ENCODE results near the gene MNT. TPM values are rescaled to one million over a fixed set of nuclear protein-coding genes. Genes with fewer than 3 reads are reported as not detected.

MNT gene
- total RNA-seq, 3 donors from 2014 or later (not counting 1 experiment from before 2014, with no cell fraction given): 72.3 to 108 (median 77.6) TPM

DNA sequence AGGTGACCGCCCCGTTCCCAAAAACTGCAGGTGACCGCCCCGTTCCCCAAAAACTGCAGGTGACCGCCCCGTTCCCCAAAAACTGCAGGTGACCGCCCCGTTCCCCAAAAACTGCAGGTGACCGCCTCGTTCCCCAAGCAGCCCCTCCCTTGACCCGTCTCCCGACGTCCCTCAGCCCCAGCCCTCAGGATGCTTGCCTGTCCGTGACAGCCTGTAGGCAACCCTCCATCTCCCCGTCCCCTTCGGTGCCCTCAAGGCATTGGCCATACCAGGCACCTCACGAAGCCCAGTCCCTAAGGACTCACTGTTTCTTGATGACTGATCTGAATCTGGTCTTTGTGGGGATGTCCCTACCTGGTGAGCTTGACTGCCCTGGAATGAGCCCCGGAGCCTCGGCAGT is 38.4 kb downstream of the MNT start:
- no peak for ATAC-seq
- H3K9me3 Mint-ChIP-seq: no peaks in the 10 kb centered on the region
- intact Hi-C loops (cut with micrococcal nuclease): no loop called here
- Histone ChIP-seq H3K27me3 (ENCODE audit: control insufficient read depth, insufficient read depth, low read length) (no peaks in the 10 kb centered on the region), H3K4me3 (ENCODE audit: low read length) (no peak overlapping the region), H3K36me3 (ENCODE audit: control insufficient read depth, insufficient read depth, low read length) (peaks cover 16% of the 10 kb centered on the region), H3K4me1 (ENCODE audit: control insufficient read depth, insufficient read depth, low read length) (no peaks in the 10 kb centered on the region), H3K27ac (ENCODE audit: low read length) (no peak overlapping the region), H3K9me3 (ENCODE audit: control insufficient read depth, insufficient read depth, low read length) (no peaks in the 10 kb centered on the region)
- TF ChIP-seq, protein P1, sequence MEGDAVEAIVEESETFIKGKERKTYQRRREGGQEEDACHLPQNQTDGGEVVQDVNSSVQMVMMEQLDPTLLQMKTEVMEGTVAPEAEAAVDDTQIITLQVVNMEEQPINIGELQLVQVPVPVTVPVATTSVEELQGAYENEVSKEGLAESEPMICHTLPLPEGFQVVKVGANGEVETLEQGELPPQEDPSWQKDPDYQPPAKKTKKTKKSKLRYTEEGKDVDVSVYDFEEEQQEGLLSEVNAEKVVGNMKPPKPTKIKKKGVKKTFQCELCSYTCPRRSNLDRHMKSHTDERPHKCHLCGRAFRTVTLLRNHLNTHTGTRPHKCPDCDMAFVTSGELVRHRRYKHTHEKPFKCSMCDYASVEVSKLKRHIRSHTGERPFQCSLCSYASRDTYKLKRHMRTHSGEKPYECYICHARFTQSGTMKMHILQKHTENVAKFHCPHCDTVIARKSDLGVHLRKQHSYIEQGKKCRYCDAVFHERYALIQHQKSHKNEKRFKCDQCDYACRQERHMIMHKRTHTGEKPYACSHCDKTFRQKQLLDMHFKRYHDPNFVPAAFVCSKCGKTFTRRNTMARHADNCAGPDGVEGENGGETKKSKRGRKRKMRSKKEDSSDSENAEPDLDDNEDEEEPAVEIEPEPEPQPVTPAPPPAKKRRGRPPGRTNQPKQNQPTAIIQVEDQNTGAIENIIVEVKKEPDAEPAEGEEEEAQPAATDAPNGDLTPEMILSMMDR (IDR thresholded peaks at IDR 0.05): no peak
- H3K4me1 Mint-ChIP-seq: no peaks in the 10 kb centered on the region
- no peak overlapping the region for H3K4me3 Mint-ChIP-seq
- 96% methylated on average over 19 of the region's 19 CpGs for WGBS (ENCODE audit: insufficient coverage)
- DNase-seq: no peak
- no peak overlapping the region for H3K27ac Mint-ChIP-seq
- H3K27me3 Mint-ChIP-seq (ENCODE audit: low read depth in 2 of 2): no peaks in the 10 kb centered on the region
- H3K36me3 Mint-ChIP-seq: no peaks in the 10 kb centered on the region

DNA sequence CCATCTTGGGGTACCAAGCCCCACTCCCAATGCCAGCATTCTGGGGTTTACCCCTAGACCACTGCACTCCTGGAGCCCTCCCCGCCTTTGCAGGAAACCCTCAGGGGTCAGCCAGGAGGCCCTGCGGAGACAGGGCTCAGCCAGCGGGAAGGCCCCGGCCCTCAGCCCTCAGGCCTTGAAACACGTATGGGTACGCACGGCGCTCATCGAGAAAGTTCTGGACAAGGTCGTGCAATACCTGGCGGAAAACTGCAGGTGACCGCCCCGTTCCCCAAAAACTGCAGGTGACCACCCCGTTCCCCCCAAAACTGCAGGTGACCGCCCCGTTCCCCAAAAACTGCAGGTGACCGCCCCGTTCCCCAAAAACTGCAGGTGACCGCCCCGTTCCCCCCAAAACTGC is 38.8 kb downstream of the MNT start:
- Mint-ChIP-seq H3K4me1 (no peaks in the 10 kb centered on the region), H3K4me3 (no peak overlapping the region), H3K27me3 (ENCODE audit: low read depth in 2 of 2) (no peaks in the 10 kb centered on the region), H3K27ac (no peak overlapping the region), H3K9me3 (no peaks in the 10 kb centered on the region), H3K36me3 (no peaks in the 10 kb centered on the region)
- Histone ChIP-seq H3K36me3 (ENCODE audit: control insufficient read depth, insufficient read depth, low read length) (peaks cover 16% of the 10 kb centered on the region), H3K27me3 (ENCODE audit: control insufficient read depth, insufficient read depth, low read length) (no peaks in the 10 kb centered on the region), H3K27ac (ENCODE audit: low read length) (no peak overlapping the region), H3K4me1 (ENCODE audit: control insufficient read depth, insufficient read depth, low read length) (no peaks in the 10 kb centered on the region), H3K4me3 (ENCODE audit: low read length) (no peak overlapping the region), H3K9me3 (ENCODE audit: control insufficient read depth, insufficient read depth, low read length) (no peaks in the 10 kb centered on the region)
- TF ChIP-seq, protein P1 (IDR thresholded peaks at IDR 0.05): no peak
- DNase-seq (no peak), ATAC-seq (no peak)
- intact Hi-C loops (cut with micrococcal nuclease): no loop called here
- whole genome bisulfite sequencing (ENCODE audit: insufficient coverage): 98% methylated on average over 20 of the region's 20 CpGs

DNA sequence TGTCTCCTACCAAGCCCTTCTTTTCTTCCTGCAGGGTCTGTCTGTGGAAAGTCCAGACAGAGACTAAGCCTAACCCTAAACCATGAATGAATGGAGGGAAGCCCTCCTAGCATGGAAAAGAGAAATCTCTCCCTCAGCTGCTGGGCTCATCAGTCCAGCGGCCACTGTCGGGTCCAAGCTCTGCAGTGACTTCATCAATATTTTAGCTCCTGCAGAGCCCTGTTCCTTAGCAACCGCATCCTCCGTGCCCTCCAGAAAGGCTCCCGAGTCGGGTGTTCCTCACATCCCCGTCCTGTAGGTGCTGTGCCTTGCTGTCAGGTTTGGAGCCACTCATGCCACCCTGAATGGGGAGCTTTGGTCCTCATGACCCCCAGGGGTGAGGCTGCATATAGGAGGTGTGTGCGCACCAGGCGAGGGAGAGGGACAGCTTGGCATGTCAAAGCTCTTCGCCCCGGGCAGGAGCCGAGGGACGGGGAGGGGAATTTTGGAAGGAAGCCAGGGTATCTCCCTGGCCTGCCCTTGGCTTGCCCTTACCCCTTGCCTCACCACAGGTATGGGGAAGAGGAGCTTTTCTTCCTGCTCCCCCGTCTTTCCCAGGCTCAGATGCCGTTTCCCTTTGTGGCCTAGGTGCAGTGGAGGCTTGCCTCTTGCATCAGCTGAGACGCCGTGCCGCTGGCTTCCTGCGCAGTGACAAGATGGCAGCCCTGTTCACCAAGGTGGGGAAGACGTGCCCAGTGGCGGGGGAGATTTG is 39.7 kb downstream of the MNT start:
- Histone ChIP-seq H3K27me3 (ENCODE audit: control insufficient read depth, insufficient read depth, low read length) (no peaks in the 10 kb centered on the region), H3K36me3 (ENCODE audit: control insufficient read depth, insufficient read depth, low read length) (peaks cover 12% of the 10 kb centered on the region), H3K27ac (ENCODE audit: low read length) (no peak overlapping the region), H3K9me3 (ENCODE audit: control insufficient read depth, insufficient read depth, low read length) (no peaks in the 10 kb centered on the region), H3K4me1 (ENCODE audit: control insufficient read depth, insufficient read depth, low read length) (no peaks in the 10 kb centered on the region), H3K4me3 (ENCODE audit: low read length) (no peak overlapping the region)
- no peaks in the 10 kb centered on the region for H3K36me3 Mint-ChIP-seq
- H3K9me3 Mint-ChIP-seq: no peaks in the 10 kb centered on the region
- TF ChIP-seq, protein P1 (IDR thresholded peaks at IDR 0.05): no peak
- H3K27ac Mint-ChIP-seq: no peak overlapping the region
- no peaks in the 10 kb centered on the region for H3K27me3 Mint-ChIP-seq (ENCODE audit: low read depth in 2 of 2)
- DNase-seq (no peak), ATAC-seq (no peak)
- intact Hi-C loops (cut with micrococcal nuclease): no loop called here
- H3K4me1 Mint-ChIP-seq: no peaks in the 10 kb centered on the region
- WGBS (ENCODE audit: insufficient coverage): 90% methylated on average over 21 of the region's 21 CpGs
- H3K4me3 Mint-ChIP-seq: no peak overlapping the region

All from natural killer cell (primary cell).